SH-SY5Y (cell line): ENCODE measurements around the gene ZEB2.

ENCODE experiments used
- GATA2 ChIP-seq: IDR thresholded peaks from 2 replicates; pipeline ENCODE4 v1.6.1; 2011; ENCODE audit warnings: mild to moderate bottlenecking, low read depth, low read length
- GATA3 ChIP-seq: IDR thresholded peaks from 2 replicates; pipeline ENCODE4 v1.6.1; 2011; ENCODE audit warnings: low read depth, mild to moderate bottlenecking, low read length, moderate library complexity

DNA sequence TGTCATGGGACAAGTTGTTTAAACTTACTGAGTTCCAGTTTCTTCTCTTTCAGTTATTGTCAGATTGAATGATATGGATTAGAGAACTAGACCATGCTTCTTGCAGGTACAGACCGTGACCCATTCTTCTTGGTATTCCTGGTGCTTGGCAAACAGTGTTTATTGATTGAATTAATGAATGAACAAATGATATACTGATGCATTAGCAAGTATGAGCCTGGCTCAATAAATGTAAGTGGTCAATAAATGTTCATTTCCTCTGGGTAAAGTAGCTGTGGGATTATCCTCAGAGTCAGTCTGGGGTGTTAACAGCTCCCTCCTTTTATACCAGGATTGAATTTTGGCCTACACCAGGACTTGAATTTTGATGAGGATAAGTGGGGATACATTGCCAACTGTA, 160.2 kb downstream of the ZEB2 start:
- no peak for TF ChIP-seq GATA2
- no peak for TF ChIP-seq GATA3
